HepG2 (cell line): ENCODE results near the gene SAP25. TPM values are rescaled to one million over a fixed set of nuclear protein-coding genes. Genes with fewer than 3 reads are reported as not detected.

Experiments used
- ATAC-seq: fragments of 200-7000 bp; cut with Tn5 transposase; 3 replicates; pipeline ENCODE4 v1.9.1; 2020; ENCODE audit warnings: mild to moderate bottlenecking, moderate library complexity
- BruUV-seq: library from RNA; stranded (reverse); fragments of 400-500 nt; replicated peaks from 2 replicates; lab custom pipeline; 2021; lab: Mats Ljungman, UMichigan
- CTCF ChIA-PET: fragments of 300-600 bp; formaldehyde crosslinking; extraction: SDS; loops from one replicate; lab custom pipeline; 2021; ENCODE audit warnings: low total read pairs, inconsistent platforms, low intra/inter-chr PET ratio; lab: Yijun Ruan, JAX
- POLR2A ChIA-PET: fragments of 350-600 bp; sonication (Branson Sonifier 250); formaldehyde crosslinking; loops from one replicate; lab custom pipeline; 2020; ENCODE audit warnings: antibody characterized with exemption, inconsistent platforms; lab: Yijun Ruan, JAX
- DNase-seq: peaks from one replicate; pipeline ENCODE4 v3.0.0-alpha.2; 2015; ENCODE audit warnings: low spot score
- FAIRE-seq: peaks from 3 replicates; lab custom pipeline; 2011; peaks lifted over from hg19 to GRCh38; lab: Jason Lieb, UNC
- H2AFZ ChIP-seq: one replicate; pipeline ENCODE4 v1.6.1; 2011; ENCODE audit warnings: low read length, inconsistent platforms
- H3K27ac ChIP-seq: fragments of 300-600 bp; 3 replicates; pipeline ENCODE4 v1.8.0; 2011; ENCODE audit warnings: mixed run types, mild to moderate bottlenecking, mixed read lengths, low read length, inconsistent platforms; ENCODE audit not compliant: insufficient read depth; ENCODE audit errors: extremely low read length
- H3K27me3 ChIP-seq, 2 experiments: fragments of 200-600 bp in 1 of 2; 2 replicates in 1 of 2; 3 replicates in 1 of 2; pipeline versions ENCODE4 v1.6.0 to v1.8.0; 2011; ENCODE audit warnings: low read length in 2 of 2, mild to moderate bottlenecking in 2 of 2, moderate library complexity in 2 of 2, inconsistent platforms in 1 of 2; ENCODE audit not compliant: insufficient read depth in 2 of 2, control insufficient read depth in 1 of 2
- H3K36me3 ChIP-seq, 2 experiments: fragments of 200-600 bp in 1 of 2; replicated peaks in 1 of 2; 2 replicates in 1 of 2; 3 replicates in 1 of 2; pipeline versions ENCODE4 v1.5.1 to v1.8.0; 2011; ENCODE audit warnings: low read length in 2 of 2, inconsistent platforms in 1 of 2; ENCODE audit not compliant: insufficient read depth in 2 of 2, control insufficient read depth in 1 of 2
- H3K4me1 ChIP-seq: 2 replicates; pipeline ENCODE4 v1.5.1; 2012; ENCODE audit warnings: low read length, inconsistent platforms; ENCODE audit not compliant: insufficient read depth
- H3K4me2 ChIP-seq: 2 replicates; pipeline ENCODE4 v1.6.0; 2011; ENCODE audit warnings: low read depth, low read length, inconsistent platforms
- H3K4me3 ChIP-seq, 3 experiments: fragments of 200-600 bp in 1 of 3; sonication (generic), shearing (Covaris generic) in 1 of 3; replicated peaks in 1 of 3; 2 replicates each; pipeline ENCODE4 v1.5.1; 2011 to 2016; ENCODE audit warnings: low read length in 3 of 3, inconsistent platforms in 2 of 3, low read depth in 2 of 3, mild to moderate bottlenecking in 2 of 3, control low read depth in 1 of 3, mixed read lengths in 1 of 3; ENCODE audit not compliant: insufficient read depth in 1 of 3
- H3K79me2 ChIP-seq: one replicate; pipeline ENCODE4 v1.6.1; 2011; ENCODE audit warnings: low read length, inconsistent platforms; ENCODE audit not compliant: insufficient read depth
- H3K9ac ChIP-seq: 2 replicates; pipeline ENCODE4 v1.6.0; 2011; ENCODE audit warnings: mild to moderate bottlenecking, low read depth, low read length, inconsistent platforms; ENCODE audit not compliant: insufficient read depth
- H3K9me3 ChIP-seq: 2 replicates; pipeline ENCODE4 v1.5.1; 2012; ENCODE audit warnings: mild to moderate bottlenecking, low read length
- H4K20me1 ChIP-seq: 2 replicates; pipeline ENCODE4 v1.6.0; 2011; ENCODE audit warnings: inconsistent platforms, mild to moderate bottlenecking, low read length, moderate library complexity; ENCODE audit not compliant: insufficient read depth
- CENPX ChIP-seq: sonication (generic); formaldehyde crosslinking; IDR thresholded peaks from 2 replicates; pipeline ENCODE4 v1.9.0; 2021; ENCODE audit warnings: mild to moderate bottlenecking, missing genetic modification reagents, moderate library complexity
- JUND ChIP-seq: sonication (generic); formaldehyde crosslinking; IDR thresholded peaks from 2 replicates; pipeline ENCODE4 v1.8.0; 2022; ENCODE audit warnings: mild to moderate bottlenecking, missing genetic modification reagents
- KAT2B ChIP-seq: fragments of 150-350 bp; IDR thresholded peaks from 2 replicates; pipeline ENCODE4 v1.6.1; 2014; ENCODE audit warnings: low read depth, low read length, borderline replicate concordance
- LCORL ChIP-seq, 2 experiments: fragments of 450-650 bp in 1 of 2; sonication (generic) in 1 of 2; formaldehyde crosslinking in 1 of 2; IDR thresholded peaks; 2 replicates each; pipeline versions ENCODE4 v1.5.0 to v1.6.1; 2017 to 2020; ENCODE audit warnings: antibody characterized with exemption in 1 of 2, missing genetic modification reagents in 1 of 2
- PRPF4 ChIP-seq: fragments of 200-400 bp; formaldehyde crosslinking; IDR thresholded peaks from 2 replicates; pipeline ENCODE4 v1.6.1; 2016; ENCODE audit warnings: low read length, low read depth; ENCODE audit not compliant: poor library complexity, severe bottlenecking
- SMARCE1 ChIP-seq: fragments of 450-650 bp; IDR thresholded peaks from 2 replicates; pipeline ENCODE4 v1.6.1; 2017; ENCODE audit warnings: borderline replicate concordance
- TMF1 ChIP-seq: sonication (generic); formaldehyde crosslinking; IDR thresholded peaks from 2 replicates; pipeline ENCODE4 v1.8.1; 2022; ENCODE audit warnings: low read depth, missing genetic modification reagents
- ZNF264 ChIP-seq: sonication (generic); formaldehyde crosslinking; IDR thresholded peaks from 2 replicates; pipeline ENCODE4 v1.4.0; 2020; ENCODE audit warnings: missing genetic modification reagents
- WGBS: methylation state at CpG from one replicate; pipeline ENCODE4 v1.1.6; 2017; ENCODE audit warnings: low lambda C conversion rate; 5-methylcytosine and 5-hydroxymethylcytosine counted together
- in situ Hi-C: cut with HindIII; loops from 2 replicates; pipeline ENCODE4 v1.10.0; 2017; ENCODE audit warnings: low pct_unique_long_range_greater_than_20kb; ENCODE audit not compliant: extremely low pct_ligation_motif_present
- intact Hi-C: fragments of 100-400 bp; cut with micrococcal nuclease; formaldehyde crosslinking; loops from one replicate; pipeline ENCODE4 v1.10.0; 2022; ENCODE audit not compliant: unreplicated experiment
- polyA plus RNA-seq, 8 experiments: library from polyadenylated mRNA; depleted of rRNA in 3 of 8; stranded (reverse) in 7 of 8; unstranded in 1 of 8; fragments of >200 nt; fragmentation: Illumina TruSeq in 4 of 8; extraction: Trizol in 4 of 8; gene quantifications; 2 replicates each; pipeline versions ENCODE4 v1.2.1 to v1.2.3, GENCODE V29; 2011 to 2016; ENCODE audit warnings: low read depth in 4 of 8, missing spikeins in 1 of 8, mixed read lengths in 1 of 8; ENCODE audit not compliant: insufficient read depth in 1 of 8
- total RNA-seq, 5 experiments: library from RNA; depleted of rRNA; stranded (reverse); fragments of >200 nt; fragmentation: Illumina TruSeq; extraction: Trizol; gene quantifications; 2 replicates each; pipeline ENCODE4 v1.2.3, GENCODE V29; 2016; ENCODE audit warnings: low read depth in 1 of 5
- TF ChIP-seq, protein P1 (sequence below): IDR thresholded peaks from 2 replicates; pipeline ENCODE4 v1.6.1; 2016; ENCODE audit warnings: low read depth, control low read depth
- TF ChIP-seq, protein P2 (sequence below): sonication (generic); formaldehyde crosslinking; IDR thresholded peaks from 2 replicates; pipeline ENCODE4 v1.5.1; 2020; ENCODE audit warnings: missing genetic modification reagents, mild to moderate bottlenecking, borderline replicate concordance

Gene SAP25
- total and polyA plus RNA-seq, 2 of the 13 experiments (the other 11 are each of a cell fraction or from before 2014, with no cell fraction given): 0.15 to 0.20 TPM

DNA sequence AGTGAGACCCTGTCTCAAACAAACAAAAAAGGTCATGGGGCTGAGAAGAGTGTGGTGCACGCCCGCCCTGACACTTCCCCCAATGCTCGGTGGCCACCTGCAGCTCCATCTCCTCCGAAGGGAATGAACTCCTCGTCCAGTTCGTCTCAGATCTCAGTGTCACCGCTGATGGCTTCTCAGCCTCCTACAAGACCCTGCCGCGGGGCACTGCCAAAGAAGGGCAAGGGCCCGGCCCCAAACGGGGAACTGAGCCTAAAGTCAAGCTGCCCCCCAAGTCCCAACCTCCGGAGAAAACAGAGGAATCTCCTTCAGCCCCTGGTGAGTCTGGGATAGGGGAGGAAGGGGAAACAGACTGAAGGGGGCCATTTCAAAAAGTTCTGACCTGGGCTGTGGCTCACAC is 32.6 kb upstream of the SAP25 start (continued):
- TF ChIP-seq TMF1: no peak
- no peak for TF ChIP-seq KAT2B
- no peak for TF ChIP-seq JUND (CRISPR knock-in tag)
- TF ChIP-seq PRPF4: no peak
- TF ChIP-seq ZNF264 (CRISPR knock-in tag): no peak
- TF ChIP-seq, protein P1, sequence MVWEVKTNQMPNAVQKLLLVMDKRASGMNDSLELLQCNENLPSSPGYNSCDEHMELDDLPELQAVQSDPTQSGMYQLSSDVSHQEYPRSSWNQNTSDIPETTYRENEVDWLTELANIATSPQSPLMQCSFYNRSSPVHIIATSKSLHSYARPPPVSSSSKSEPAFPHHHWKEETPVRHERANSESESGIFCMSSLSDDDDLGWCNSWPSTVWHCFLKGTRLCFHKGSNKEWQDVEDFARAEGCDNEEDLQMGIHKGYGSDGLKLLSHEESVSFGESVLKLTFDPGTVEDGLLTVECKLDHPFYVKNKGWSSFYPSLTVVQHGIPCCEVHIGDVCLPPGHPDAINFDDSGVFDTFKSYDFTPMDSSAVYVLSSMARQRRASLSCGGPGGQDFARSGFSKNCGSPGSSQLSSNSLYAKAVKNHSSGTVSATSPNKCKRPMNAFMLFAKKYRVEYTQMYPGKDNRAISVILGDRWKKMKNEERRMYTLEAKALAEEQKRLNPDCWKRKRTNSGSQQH (CRISPR knock-in tag): no peak

DNA sequence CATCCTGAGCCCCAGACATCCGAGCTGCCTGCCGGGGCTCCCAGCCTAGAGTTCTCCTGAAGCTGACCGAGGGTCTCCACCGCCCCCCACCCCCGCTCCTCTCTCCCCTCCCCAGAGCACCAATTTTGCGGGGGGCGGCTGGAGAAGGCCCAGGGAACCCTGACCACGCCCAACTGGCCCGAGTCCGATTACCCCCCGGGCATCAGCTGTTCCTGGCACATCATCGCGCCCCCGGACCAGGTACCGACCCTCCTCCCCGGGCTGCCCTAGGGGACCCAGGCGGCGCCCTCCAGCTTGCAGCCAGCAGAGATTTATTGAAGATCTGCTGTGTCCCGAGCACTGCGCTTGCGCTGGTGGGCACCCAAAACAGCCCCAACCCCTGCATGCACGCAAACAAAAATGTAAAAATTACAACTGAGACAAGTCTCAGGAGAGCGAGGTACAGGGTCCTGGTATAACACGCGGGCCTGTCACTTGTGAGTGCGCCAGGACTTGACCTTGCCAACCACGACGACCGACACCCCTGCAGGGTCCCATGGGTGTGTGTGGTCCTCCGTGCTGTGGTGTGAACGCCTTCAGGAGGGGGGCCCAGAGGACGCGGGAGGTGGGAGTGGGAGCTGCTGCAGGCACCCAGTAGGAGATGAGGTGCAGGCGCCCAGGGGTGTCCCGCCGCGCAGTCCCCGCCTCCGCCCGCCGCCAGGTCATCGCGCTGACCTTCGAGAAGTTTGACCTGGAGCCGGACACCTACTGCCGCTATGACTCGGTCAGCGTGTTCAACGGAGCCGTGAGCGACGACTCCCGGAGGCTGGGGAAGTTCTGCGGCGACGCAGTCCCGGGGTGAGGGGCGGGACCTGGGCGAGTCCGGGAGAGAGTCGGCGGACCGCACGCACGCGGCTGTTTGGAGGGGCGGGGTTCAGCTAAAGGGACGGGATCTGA is 31.5 kb upstream of the SAP25 start:
- TF ChIP-seq SMARCE1 (no peak), CENPX (CRISPR knock-in tag) (no peak), LCORL (IDR thresholded peaks at IDR 0.05) (no peak), LCORL (CRISPR knock-in tag; IDR thresholded peaks at IDR 0.05) (no peak)
- TF ChIP-seq, protein P2, sequence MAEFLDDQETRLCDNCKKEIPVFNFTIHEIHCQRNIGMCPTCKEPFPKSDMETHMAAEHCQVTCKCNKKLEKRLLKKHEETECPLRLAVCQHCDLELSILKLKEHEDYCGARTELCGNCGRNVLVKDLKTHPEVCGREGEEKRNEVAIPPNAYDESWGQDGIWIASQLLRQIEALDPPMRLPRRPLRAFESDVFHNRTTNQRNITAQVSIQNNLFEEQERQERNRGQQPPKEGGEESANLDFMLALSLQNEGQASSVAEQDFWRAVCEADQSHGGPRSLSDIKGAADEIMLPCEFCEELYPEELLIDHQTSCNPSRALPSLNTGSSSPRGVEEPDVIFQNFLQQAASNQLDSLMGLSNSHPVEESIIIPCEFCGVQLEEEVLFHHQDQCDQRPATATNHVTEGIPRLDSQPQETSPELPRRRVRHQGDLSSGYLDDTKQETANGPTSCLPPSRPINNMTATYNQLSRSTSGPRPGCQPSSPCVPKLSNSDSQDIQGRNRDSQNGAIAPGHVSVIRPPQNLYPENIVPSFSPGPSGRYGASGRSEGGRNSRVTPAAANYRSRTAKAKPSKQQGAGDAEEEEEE (CRISPR knock-in tag): no peak
- no peaks in the 10 kb centered on the region for H3K27me3 ChIP-seq
- H3K9me3 ChIP-seq: no peaks in the 10 kb centered on the region
- H3K4me3 ChIP-seq: no peak overlapping the region
- H3K4me2 ChIP-seq: no peak overlapping the region
- ATAC-seq (no peak), DNase-seq (no peak), FAIRE-seq (no peak)
- peaks cover 39% of the 10 kb centered on the region for H3K4me1 ChIP-seq
- intact Hi-C loops: no loop called here
- WGBS: 95% methylated on average over 67 of the region's 68 CpGs
- no peaks in the 10 kb centered on the region for H3K36me3 ChIP-seq
- H4K20me1 ChIP-seq: no peaks in the 10 kb centered on the region
- ChIA-PET POLR2A (no interaction called here), CTCF (no interaction called here)
- no TSS peak for BruUV-seq
- H3K9ac ChIP-seq: no peak overlapping the region
- H3K79me2 ChIP-seq: no peaks in the 10 kb centered on the region
- H2AFZ ChIP-seq: no peak overlapping the region
- in situ Hi-C loops: no loop called here
- H3K27ac ChIP-seq: no peak overlapping the region
